PC-9 (cell line): Measurements from ENCODE around the gene USP46. TPM values are rescaled to one million over a fixed set of nuclear protein-coding genes. Genes with fewer than 3 reads are reported as not detected.

Experiments used
- BruUV-seq: library from RNA; stranded (reverse); fragments of 400-500 nt; replicated peaks from 2 replicates; lab custom pipeline; 2021; lab: Mats Ljungman, UMichigan
- CTCF ChIA-PET: fragments of 300-600 bp; sonication (Branson Sonifier 250); formaldehyde crosslinking; loops from one replicate; lab custom pipeline; 2022; ENCODE audit warnings: antibody characterized with exemption; lab: Charles Lee
- POLR2A ChIA-PET: fragments of 300-600 bp; sonication (Branson Sonifier 250); formaldehyde crosslinking; loops from one replicate; lab custom pipeline; 2022; ENCODE audit warnings: antibody characterized with exemption; ENCODE audit not compliant: unreplicated experiment; lab: Charles Lee
- DNase-seq, 2 experiments: peaks; one replicate each; pipeline versions ENCODE4 v3.0.0 to v3.0.0-alpha.2; 2015 to 2022; ENCODE audit warnings: mixed read lengths in 1 of 2
- H2AFZ ChIP-seq: fragments of 200-600 bp; sonication (generic); 2 replicates; pipeline ENCODE4 v1.8.1; 2017; ENCODE audit warnings: antibody characterized with exemption
- H3F3A ChIP-seq: fragments of 200-600 bp; sonication (generic); 2 replicates; pipeline ENCODE4 v1.8.1; 2017; ENCODE audit warnings: antibody characterized with exemption, mild to moderate bottlenecking, low read depth; ENCODE audit not compliant: insufficient read depth
- H3K27ac ChIP-seq: fragments of 200-600 bp; sonication (generic); 2 replicates; pipeline ENCODE4 v1.6.1; 2016; ENCODE audit warnings: mixed run types
- H3K27me3 ChIP-seq: fragments of 200-600 bp; sonication (generic); 2 replicates; pipeline ENCODE4 v1.6.1; 2016; ENCODE audit warnings: low read depth, mixed run types; ENCODE audit not compliant: insufficient read depth
- H3K36me3 ChIP-seq: fragments of 200-600 bp; sonication (generic); 2 replicates; pipeline ENCODE4 v1.6.1; 2016; ENCODE audit warnings: low read depth, mixed run types
- H3K4me1 ChIP-seq: fragments of 200-600 bp; sonication (generic); replicated peaks from 2 replicates; pipeline ENCODE4 v1.6.1; 2016; ENCODE audit warnings: mixed run types; ENCODE audit not compliant: insufficient read depth
- H3K4me2 ChIP-seq: fragments of 200-600 bp; sonication (generic); 2 replicates; pipeline ENCODE4 v1.6.1; 2017; ENCODE audit warnings: mixed run types
- H3K4me3 ChIP-seq: fragments of 200-600 bp; sonication (generic); 2 replicates; pipeline ENCODE4 v1.6.1; 2016; ENCODE audit warnings: mixed run types
- H3K79me2 ChIP-seq: fragments of 200-600 bp; sonication (generic); 2 replicates; pipeline ENCODE4 v1.6.1; 2017; ENCODE audit warnings: low read depth, mixed run types
- H3K9me2 ChIP-seq: fragments of 200-600 bp; sonication (generic); 2 replicates; pipeline ENCODE4 v1.8.1; 2017; ENCODE audit warnings: mild to moderate bottlenecking; ENCODE audit not compliant: insufficient read depth
- H3K9me3 ChIP-seq: fragments of 200-600 bp; sonication (generic); 2 replicates; pipeline ENCODE4 v1.8.1; 2016; ENCODE audit warnings: low read depth; ENCODE audit not compliant: insufficient read depth
- H4K20me1 ChIP-seq: fragments of 200-600 bp; sonication (generic); 2 replicates; pipeline ENCODE4 v1.8.1; 2017; ENCODE audit not compliant: insufficient read depth
- EZH2 ChIP-seq: fragments of 200-600 bp; sonication (generic); IDR thresholded peaks from 2 replicates; pipeline ENCODE4 v1.8.0; 2017; ENCODE audit warnings: antibody characterized with exemption, low read depth
- intact Hi-C: fragments of 100-400 bp; cut with micrococcal nuclease; formaldehyde crosslinking; loops from one replicate; pipeline ENCODE4 v1.10.0; 2022; ENCODE audit not compliant: unreplicated experiment
- total RNA-seq: library from RNA; stranded (reverse); gene quantifications from 2 replicates; pipeline ENCODE4 v1.2.3, GENCODE V29; 2021
- TF ChIP-seq, protein P1 (sequence below): fragments of 200-600 bp; sonication (generic); conservative IDR thresholded peaks from 2 replicates; pipeline ENCODE4 v1.6.1; 2017; ENCODE audit warnings: mixed run types, antibody characterized with exemption, mild to moderate bottlenecking, moderate library complexity

The USP46 gene
- total RNA-seq, 1 experiment from 2014 or later, result 17.1 TPM

DNA sequence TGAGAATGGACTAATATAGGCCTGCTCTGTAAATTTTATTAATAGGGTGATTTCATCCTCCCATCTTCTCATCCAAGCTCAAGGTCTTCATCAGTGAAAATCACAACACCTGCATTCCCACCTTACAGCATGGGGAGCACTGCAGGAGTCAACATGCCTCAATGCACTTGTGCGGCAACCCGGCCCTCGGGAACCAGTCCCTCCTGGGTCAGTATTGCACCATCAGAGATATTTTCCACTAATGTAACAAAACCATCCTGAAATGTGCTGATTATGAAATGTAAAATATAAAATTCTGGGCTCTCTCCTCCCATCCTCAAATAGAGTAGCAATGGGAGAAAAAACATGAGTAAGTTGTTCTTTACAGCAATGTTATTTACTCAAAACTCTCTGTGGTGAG lies 13.0 kb downstream of the USP46 start:
- H3K27me3 ChIP-seq, result no peaks in the 10 kb centered on the region
- no peaks in the 10 kb centered on the region for H3K9me3 ChIP-seq
- TF ChIP-seq, protein P1, sequence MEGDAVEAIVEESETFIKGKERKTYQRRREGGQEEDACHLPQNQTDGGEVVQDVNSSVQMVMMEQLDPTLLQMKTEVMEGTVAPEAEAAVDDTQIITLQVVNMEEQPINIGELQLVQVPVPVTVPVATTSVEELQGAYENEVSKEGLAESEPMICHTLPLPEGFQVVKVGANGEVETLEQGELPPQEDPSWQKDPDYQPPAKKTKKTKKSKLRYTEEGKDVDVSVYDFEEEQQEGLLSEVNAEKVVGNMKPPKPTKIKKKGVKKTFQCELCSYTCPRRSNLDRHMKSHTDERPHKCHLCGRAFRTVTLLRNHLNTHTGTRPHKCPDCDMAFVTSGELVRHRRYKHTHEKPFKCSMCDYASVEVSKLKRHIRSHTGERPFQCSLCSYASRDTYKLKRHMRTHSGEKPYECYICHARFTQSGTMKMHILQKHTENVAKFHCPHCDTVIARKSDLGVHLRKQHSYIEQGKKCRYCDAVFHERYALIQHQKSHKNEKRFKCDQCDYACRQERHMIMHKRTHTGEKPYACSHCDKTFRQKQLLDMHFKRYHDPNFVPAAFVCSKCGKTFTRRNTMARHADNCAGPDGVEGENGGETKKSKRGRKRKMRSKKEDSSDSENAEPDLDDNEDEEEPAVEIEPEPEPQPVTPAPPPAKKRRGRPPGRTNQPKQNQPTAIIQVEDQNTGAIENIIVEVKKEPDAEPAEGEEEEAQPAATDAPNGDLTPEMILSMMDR, result no peak
- TF ChIP-seq EZH2, result no peak
- no peak overlapping the region for H3K4me3 ChIP-seq
- ChIA-PET POLR2A (no interaction called here), CTCF (no interaction called here)
- H3F3A ChIP-seq, result no peaks in the 10 kb centered on the region
- no peak overlapping the region for H2AFZ ChIP-seq
- H3K79me2 ChIP-seq, result peaks cover 58% of the 10 kb centered on the region
- H4K20me1 ChIP-seq, result no peaks in the 10 kb centered on the region; the same call in 1 of the 2 replicates
- peaks cover 10% of the 10 kb centered on the region; the same call in 1 of the 2 replicates for H3K4me1 ChIP-seq
- intact Hi-C loops, result no loop called here
- no TSS peak for BruUV-seq
- H3K9me2 ChIP-seq, result no peaks in the 10 kb centered on the region
- DNase-seq, result no peak
- H3K4me2 ChIP-seq, result no peak overlapping the region
- no peaks in the 10 kb centered on the region for H3K36me3 ChIP-seq
- no peak overlapping the region for H3K27ac ChIP-seq

- Histone ChIP-seq H3K9me3 (no peaks in the 10 kb centered on the region), H2AFZ (no peak overlapping the region), H4K20me1 (no peaks in the 10 kb centered on the region; the same call in 1 of the 2 replicates), H3K4me1 (peaks cover 11% of the 10 kb centered on the region; the same call in 1 of the 2 replicates), H3F3A (no peaks in the 10 kb centered on the region), H3K4me2 (no peak overlapping the region), H3K36me3 (no peaks in the 10 kb centered on the region), H3K9me2 (no peaks in the 10 kb centered on the region), H3K79me2 (peaks cover 56% of the 10 kb centered on the region), H3K4me3 (no peak overlapping the region), H3K27ac (no peak overlapping the region), H3K27me3 (no peaks in the 10 kb centered on the region)
- intact Hi-C loops, result no loop called here
- ChIA-PET CTCF (no interaction called here), POLR2A (interaction anchor here (0.6 kb wide), 1 partner anchor 654 kb away, joined by 42 read pairs; no protein-coding TSS in a partner anchor)
- TF ChIP-seq, protein P1, result no peak
- no peak for TF ChIP-seq EZH2
- DNase-seq, result no peak
- no TSS peak for BruUV-seq
These were observed 13.8 kb downstream of the USP46 start for GRCh38 chr4:52645300-52645699.

DNA sequence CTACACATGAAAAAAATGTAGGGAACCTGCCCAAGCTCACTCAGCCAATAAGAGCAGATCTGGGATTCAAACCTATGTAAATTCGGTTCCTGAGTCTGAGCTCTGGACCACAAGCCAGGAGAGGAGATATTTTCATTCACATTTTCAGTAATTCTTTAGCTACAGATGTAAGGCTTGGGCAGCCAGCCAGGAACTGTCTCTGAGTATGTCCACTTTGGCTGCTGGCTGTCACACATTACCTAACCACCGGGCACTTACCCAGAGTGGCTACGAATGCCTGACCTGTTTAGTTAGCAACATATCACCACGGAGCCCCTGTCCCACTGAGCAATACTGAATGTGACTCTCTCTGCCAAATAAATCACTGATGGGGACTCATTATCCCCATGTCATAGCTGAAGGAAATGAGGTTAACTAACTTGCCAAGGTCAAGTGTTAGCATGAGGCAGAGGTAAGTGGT lies 15.3 kb downstream of the USP46 start:
- CTCF ChIA-PET, result no interaction called here
- H3K27ac ChIP-seq, result no peak overlapping the region
- no peak overlapping the region for H3K4me2 ChIP-seq
- H3K9me2 ChIP-seq, result no peaks in the 10 kb centered on the region
- H3K9me3 ChIP-seq, result no peaks in the 10 kb centered on the region
- H3K4me1 ChIP-seq, result peaks cover 11% of the 10 kb centered on the region; the same call in 1 of the 2 replicates
- TF ChIP-seq, protein P1, result no peak
- no peak for TF ChIP-seq EZH2
- H3F3A ChIP-seq, result no peaks in the 10 kb centered on the region
- peaks cover 48% of the 10 kb centered on the region for H3K79me2 ChIP-seq
- DNase-seq, result no peak
- H3K27me3 ChIP-seq, result no peaks in the 10 kb centered on the region
- POLR2A ChIA-PET, result no interaction called here
- intact Hi-C loops, result no loop called here
- BruUV-seq, result no TSS peak
- no peaks in the 10 kb centered on the region for H4K20me1 ChIP-seq
- H3K36me3 ChIP-seq, result no peaks in the 10 kb centered on the region
- no peak overlapping the region for H2AFZ ChIP-seq
- no peak overlapping the region for H3K4me3 ChIP-seq
